Calu3 (cell line): Measurements from ENCODE around the gene DDX54. TPM values are rescaled to one million over a fixed set of nuclear protein-coding genes. Genes with fewer than 3 reads are reported as not detected.

Experiments
- BruUV-seq: library from RNA; stranded (reverse); fragments of 400-500 nt; replicated peaks from 2 replicates; lab custom pipeline; 2021; lab: Mats Ljungman, UMichigan
- CTCF ChIA-PET: fragments of 300-600 bp; sonication (Branson Sonifier 250); formaldehyde crosslinking; loops from one replicate; lab custom pipeline; 2022; ENCODE audit warnings: antibody characterized with exemption; lab: Charles Lee
- DNase-seq: peaks from one replicate; pipeline ENCODE4 v3.0.0; 2022
- H3K27ac Mint-ChIP-seq: one replicate; pipeline ENCODE4 v1.8.0; 2022; ENCODE audit warnings: mixed read lengths; ENCODE audit not compliant: unreplicated experiment
- H3K27me3 Mint-ChIP-seq: one replicate; pipeline ENCODE4 v1.8.0; 2022; ENCODE audit warnings: mixed read lengths; ENCODE audit not compliant: unreplicated experiment
- H3K36me3 Mint-ChIP-seq: one replicate; pipeline ENCODE4 v1.8.0; 2022; ENCODE audit warnings: mild to moderate bottlenecking, moderate library complexity, mixed read lengths; ENCODE audit not compliant: insufficient read depth, unreplicated experiment
- H3K4me1 Mint-ChIP-seq: one replicate; pipeline ENCODE4 v1.8.0; 2022; ENCODE audit warnings: mild to moderate bottlenecking, low read depth, mixed read lengths; ENCODE audit not compliant: unreplicated experiment
- H3K4me3 Mint-ChIP-seq: one replicate; pipeline ENCODE4 v1.8.0; 2022; ENCODE audit warnings: mild to moderate bottlenecking, low read depth, moderate library complexity, mixed read lengths; ENCODE audit not compliant: unreplicated experiment
- H3K9me3 Mint-ChIP-seq: one replicate; pipeline ENCODE4 v1.8.0; 2022; ENCODE audit warnings: low read depth, mixed read lengths; ENCODE audit not compliant: unreplicated experiment
- CTCF ChIP-seq: fragments of 200-600 bp; IDR thresholded peaks from one replicate; pipeline ENCODE4 v1.8.0; 2022; ENCODE audit warnings: antibody characterized with exemption; ENCODE audit not compliant: unreplicated experiment
- intact Hi-C: fragments of 100-400 bp; cut with micrococcal nuclease; formaldehyde crosslinking; loops from one replicate; pipeline ENCODE4 v1.10.0; 2022; ENCODE audit not compliant: unreplicated experiment
- total RNA-seq: library from RNA; stranded (reverse); gene quantifications from 2 replicates; pipeline ENCODE4 v1.2.3, GENCODE V29; 2022

The DDX54 gene
- total RNA-seq, 1 experiment from 2014 or later = 104 TPM

DNA sequence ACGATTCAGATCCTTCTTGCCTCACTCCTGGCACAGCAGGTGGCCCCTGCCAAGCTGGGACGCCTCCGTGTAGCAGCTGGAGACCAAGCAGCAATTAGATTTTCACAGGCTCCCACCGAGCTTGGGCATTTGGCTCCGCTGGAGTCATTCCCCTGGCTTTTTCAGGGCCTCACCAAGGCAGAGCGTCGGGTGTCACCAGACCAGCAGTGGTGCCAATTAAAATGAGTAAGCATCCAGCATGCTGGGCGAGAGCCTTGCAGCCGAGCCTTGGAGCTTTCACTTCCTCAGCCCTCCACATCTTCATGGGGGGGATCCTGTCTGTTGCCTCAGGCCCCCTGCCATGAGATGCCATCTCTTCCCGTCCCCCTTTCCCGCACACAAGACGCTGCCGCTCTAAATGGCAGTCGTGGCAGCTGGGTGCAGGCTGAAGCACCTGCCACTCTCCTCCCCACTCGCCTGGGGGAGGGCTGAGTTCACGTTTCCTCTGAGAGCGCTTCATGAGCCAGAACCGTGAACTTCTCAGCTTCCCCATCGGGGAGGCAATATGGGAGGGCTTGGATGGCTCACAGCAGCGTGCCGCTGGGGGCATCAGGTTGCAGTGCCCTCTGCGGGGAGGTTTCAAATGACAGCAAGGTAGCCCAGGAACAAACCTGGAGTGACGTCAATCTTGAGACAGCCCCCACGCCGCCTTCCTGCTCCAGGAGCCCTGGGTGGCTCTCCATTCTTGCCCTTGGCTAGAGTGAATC is 47.7 kb upstream of the DDX54 start:
- Mint-ChIP-seq H3K4me3 (no peak overlapping the region), H3K9me3 (no peaks in the 10 kb centered on the region), H3K4me1 (peaks cover 62% of the 10 kb centered on the region), H3K27me3 (no peaks in the 10 kb centered on the region), H3K27ac (no peak overlapping the region), H3K36me3 (peaks cover 53% of the 10 kb centered on the region)
- no TSS peak for BruUV-seq
- no peak for TF ChIP-seq CTCF
- intact Hi-C loops = no loop called here
- DNase-seq = no peak
- CTCF ChIA-PET = interaction anchor here (1.2 kb wide), 1 partner anchor 8 kb away, joined by 4 read pairs; no protein-coding TSS in a partner anchor

- H3K4me1 Mint-ChIP-seq = peaks cover 62% of the 10 kb centered on the region
- no peaks in the 10 kb centered on the region for H3K27me3 Mint-ChIP-seq
- peaks cover 56% of the 10 kb centered on the region for H3K36me3 Mint-ChIP-seq
- H3K4me3 Mint-ChIP-seq = no peak overlapping the region
- H3K27ac Mint-ChIP-seq = peak overlapping the region; percentile 75
- DNase-seq = no peak
- BruUV-seq = TSS peak; percentile 24
- no peak for TF ChIP-seq CTCF
- intact Hi-C loops = no loop called here
- H3K9me3 Mint-ChIP-seq = no peaks in the 10 kb centered on the region
- CTCF ChIA-PET = interaction anchor here (0.6 to 1.2 kb wide), 2 partner anchors 9 to 35 kb away, joined by 3 to 4 read pairs; no protein-coding TSS in a partner anchor
These were observed 47.0 kb upstream of the DDX54 start for GRCh38 chr12:113232089-113232839.

GRCh38 chr12:113231235-113232088 is 46.2 kb upstream of the DDX54 start:
- intact Hi-C loops = no loop called here
- Mint-ChIP-seq H3K36me3 (peaks cover 59% of the 10 kb centered on the region), H3K9me3 (no peaks in the 10 kb centered on the region), H3K27me3 (no peaks in the 10 kb centered on the region), H3K4me3 (no peak overlapping the region), H3K4me1 (peaks cover 54% of the 10 kb centered on the region), H3K27ac (peak overlapping the region; percentile 75)
- no peak for TF ChIP-seq CTCF
- DNase-seq = peak; percentile 63
- BruUV-seq = no TSS peak
- CTCF ChIA-PET = interaction anchor here (0.6 to 1.2 kb wide), 2 partner anchors 10 to 34 kb away, joined by 3 to 4 read pairs; no protein-coding TSS in a partner anchor
